HG02970 (cell line): Measurements from ENCODE around the gene QRICH2.
"Not testable (repeated sequence)": the region's sequence is repeated elsewhere in the genome, so short reads cannot be mapped to it uniquely, and the experiment has no call there.

Source experiments
- ATAC-seq: cut with Tn5 transposase; IDR thresholded peaks from one replicate; pipeline ENCODE4 v1.9.1; 2021; ENCODE audit warnings: mild to moderate bottlenecking, moderate library complexity, moderate number of reproducible peaks; ENCODE audit not compliant: unreplicated experiment, low FRiP score

The QRICH2 gene

DNA sequence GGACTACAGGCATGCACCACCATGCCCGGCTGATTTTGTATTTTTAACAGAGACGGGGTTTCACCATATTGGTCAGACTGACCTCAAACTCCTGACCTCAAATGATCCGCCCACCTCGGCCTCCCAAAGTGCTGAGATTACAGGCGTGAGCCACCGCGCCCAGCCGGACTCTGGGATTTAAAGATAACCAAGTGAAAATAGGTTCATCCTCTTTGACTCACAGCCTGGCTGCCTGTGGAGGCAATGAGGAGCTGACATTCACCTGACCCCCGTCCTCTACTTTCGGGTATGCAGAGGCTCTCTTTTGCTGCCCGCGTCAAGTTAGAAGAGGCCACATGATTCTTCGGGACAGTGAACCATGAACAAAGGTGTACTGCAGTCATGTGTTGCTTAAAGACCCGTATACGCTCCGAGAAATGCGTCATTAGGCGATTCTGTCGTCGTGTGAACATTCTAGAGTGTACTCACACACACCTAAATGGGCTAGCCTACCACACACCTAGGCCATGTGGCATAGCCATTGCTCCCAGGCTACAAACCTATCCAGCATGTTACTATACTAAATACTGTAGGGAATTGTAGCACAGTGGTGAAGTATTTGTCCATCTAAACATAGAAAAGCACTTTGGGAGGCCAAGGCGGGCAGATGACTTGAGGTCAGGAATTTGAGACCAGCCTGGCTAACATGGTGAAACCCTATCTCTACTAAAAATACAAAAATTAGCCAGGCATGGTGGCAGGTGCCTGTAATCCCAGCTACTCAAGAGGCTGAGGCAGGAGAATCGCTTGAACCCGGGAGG is 54.9 kb downstream of the QRICH2 start:
- ATAC-seq, result not testable (repeated sequence)

DNA sequence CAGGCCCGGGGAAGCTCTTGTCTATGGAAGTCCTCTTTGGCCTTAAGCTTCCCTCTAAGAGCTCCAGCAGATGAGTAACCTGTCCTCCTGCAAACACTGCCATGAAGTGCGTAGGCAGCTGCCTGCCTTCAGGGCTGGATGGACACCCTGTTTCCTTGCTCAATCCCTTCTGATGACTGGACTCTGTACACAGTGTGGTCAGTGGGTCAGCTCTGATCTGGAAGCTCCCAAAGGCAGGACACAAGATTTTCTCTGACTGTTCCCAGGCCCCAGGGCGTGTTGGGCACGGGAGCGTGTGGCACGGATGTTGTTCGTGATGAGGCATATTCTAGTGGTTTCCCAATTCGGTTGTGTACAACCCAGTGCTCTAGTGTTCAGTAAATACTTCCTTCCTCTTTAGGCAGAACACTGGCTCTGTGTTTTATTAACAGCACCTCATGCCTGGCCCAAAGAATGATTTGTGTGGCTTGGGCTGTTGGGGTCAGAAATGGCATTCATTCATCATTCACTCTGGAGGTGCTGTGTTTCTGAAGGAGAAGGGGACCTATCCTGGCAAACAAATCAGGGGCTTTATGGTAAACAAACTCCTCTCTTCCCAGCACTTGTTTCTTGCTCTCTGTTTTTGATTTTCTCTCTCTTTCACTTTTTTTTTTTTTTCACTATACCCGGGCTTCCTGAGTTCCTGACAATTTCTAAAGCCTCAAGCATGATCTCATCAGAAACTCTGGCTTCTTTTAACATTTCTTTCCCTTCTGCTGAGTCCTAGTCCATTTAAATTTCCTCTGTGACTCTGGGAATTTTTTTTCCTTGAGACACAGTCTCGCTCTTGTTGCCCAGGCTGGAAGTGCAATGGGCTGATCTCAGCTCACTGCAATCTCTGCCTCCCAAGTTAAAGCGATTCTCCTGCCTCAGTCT is 55.8 kb downstream of the QRICH2 start:
- no peak for ATAC-seq

DNA sequence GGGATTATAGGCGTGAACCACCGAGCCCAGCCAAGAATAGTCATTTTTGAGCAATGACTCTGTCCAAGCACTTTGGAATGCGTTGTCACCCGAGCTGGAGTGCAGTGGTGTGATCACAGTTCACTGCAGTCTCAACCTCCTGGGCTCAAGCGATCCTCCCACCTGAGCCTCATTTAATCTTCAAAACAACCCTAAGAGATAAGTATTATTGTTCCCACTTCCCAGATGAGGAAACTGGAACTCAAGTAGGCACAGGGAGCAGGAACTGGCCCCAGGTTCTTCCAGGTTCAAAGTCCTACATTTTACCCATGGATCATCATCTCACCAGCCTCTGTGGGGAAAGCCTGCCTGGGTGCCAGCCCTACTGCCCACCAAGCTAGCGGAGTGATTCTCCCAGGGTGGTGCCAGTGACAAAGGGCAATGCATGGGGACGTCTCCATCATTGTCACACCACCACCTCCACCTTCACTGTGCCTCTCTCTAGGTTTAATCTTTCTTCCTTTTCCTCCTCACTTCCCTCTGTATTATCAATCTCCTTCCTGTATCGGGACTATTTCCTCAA is 56.5 kb downstream of the QRICH2 start:
- no peak for ATAC-seq

DNA sequence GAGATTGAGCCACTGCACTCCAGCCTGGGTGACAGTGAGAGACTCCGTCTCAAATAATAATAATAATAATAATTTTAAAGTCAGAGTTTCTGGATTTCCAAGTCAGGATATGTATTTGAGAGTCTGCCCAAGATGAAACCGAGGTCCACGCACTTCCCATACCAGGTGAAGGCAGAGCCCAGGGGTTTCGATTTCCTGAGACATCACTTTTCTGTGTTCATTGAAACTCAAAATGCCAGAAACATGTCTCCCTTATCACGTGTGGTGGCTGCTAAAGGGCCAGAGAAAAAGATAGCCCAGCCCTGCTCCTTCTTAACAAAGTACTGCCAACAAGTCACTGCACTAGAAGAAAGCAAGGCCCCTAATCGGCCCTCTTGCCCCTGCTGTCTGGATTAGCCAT is 57.9 kb downstream of the QRICH2 start:
- ATAC-seq, result no peak

DNA sequence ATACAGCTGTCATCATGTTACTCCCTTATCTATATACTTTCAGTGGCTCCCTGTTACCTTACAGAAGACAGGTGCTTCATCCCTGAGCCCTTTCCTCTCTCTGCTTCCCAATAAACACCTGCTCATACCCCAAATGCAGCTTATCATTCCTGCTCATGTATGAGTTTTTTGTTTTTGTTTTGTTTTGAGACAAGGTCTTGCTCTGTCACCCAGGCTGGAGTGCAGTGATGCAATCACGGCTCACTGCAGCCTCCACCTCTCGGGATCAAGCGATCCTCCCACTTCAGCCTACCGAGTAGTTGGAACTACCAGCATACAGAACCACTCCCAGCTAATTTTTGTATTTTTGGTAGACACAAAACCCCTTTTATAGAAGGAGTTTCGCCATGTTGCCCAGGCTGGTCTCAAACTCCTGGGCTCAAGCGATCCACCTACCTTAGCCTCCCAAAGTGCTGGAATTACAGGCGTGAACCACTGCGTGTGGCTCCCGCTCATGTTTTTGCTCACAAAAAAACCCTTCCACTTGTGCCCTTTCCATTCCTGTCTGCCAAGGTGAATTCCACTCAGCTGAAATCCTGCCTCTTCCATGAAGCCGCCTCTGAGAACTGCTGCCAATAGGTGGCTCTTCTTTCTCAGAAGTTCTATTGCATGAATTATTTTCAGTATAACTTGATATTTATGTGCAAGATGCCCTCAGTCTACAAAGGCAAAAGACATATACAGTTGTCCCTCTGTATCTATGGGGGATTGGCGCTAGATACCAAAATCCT is 59.9 kb downstream of the QRICH2 start:
- no peak for ATAC-seq

DNA sequence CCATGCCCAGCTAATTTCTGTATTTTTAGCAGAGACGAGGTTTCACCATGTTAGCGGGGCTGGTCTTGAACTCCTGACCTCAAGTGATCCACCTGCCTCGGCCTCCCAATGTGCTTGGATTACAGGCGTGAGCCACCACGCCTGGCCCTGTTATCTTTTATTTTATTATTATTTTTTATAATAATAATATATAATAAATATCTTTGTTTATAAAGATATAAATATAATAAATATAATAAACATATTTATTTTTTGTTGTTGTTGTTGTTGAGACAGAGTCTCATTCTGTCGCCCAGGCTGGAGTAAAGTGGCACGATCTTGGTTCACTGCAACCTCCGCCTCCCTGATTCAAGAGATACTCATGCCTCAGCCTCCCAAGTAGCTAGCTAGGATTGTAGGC is 60.8 kb downstream of the QRICH2 start:
- no peak for ATAC-seq

DNA sequence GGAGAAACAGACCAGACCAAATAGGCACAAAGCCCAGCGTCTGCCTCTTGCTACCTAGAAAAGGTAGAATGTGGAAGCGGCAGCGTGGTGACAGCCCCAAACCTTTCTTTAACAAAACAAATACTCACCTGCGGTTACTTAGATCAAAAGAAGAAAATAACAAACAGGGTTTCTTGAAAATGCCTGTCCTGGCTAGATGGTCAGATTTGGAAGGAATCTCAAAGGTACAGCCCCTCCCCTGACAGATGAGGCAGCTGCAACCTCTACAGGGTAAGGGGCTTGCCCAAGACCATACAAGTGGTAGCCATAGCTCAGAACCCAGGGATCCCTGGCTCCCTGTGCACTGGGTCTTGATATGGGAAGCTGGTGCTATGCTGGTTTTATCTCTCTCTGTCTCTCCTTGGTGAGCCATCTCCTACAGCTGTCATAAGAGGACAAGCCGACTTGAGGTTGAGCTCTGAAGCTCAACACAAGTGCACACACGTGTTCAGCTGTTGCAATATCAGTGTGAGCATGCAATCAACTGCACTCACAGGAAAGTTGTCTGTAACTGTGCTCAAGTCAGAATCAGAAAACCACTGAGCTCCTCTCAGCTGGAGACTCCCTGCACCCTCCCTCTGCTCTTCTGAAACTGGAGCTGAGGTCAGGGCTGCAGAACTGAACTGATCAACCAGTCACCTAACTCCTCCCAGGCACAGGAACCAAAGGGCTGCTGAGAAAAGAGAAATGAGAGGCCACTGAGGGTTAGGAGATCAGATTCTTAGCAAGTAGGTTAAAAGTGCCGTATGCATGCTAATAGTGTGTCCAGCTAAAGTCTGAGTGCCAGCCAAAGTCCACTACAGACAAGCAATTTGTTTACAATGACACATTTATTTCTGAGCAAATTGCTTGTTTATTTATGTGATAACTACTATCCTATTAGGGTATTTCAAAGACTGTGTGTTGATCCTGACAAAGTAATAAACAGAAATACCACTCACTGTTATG is 61.7 kb downstream of the QRICH2 start:
- peak; percentile 83 for ATAC-seq

DNA sequence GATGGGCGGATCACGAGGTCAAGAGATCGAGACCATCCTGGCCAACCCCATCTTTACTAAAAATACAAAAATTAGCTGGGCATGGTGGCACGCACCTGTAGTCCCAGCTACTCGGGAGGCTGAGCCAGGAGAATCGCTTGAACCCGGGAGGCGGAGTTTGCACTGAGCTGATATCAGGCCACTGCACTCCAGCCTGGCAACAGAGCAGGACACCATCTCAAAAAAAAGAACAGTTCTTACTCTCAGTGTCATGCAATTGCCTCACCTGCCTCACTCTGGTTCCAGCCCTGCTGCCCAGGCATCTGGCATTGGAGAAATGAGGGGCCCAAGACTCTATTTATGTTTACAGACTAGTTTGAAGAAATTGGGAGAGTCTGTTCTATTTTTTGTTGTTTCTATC is 63.4 kb downstream of the QRICH2 start:
- not testable (repeated sequence) for ATAC-seq

DNA sequence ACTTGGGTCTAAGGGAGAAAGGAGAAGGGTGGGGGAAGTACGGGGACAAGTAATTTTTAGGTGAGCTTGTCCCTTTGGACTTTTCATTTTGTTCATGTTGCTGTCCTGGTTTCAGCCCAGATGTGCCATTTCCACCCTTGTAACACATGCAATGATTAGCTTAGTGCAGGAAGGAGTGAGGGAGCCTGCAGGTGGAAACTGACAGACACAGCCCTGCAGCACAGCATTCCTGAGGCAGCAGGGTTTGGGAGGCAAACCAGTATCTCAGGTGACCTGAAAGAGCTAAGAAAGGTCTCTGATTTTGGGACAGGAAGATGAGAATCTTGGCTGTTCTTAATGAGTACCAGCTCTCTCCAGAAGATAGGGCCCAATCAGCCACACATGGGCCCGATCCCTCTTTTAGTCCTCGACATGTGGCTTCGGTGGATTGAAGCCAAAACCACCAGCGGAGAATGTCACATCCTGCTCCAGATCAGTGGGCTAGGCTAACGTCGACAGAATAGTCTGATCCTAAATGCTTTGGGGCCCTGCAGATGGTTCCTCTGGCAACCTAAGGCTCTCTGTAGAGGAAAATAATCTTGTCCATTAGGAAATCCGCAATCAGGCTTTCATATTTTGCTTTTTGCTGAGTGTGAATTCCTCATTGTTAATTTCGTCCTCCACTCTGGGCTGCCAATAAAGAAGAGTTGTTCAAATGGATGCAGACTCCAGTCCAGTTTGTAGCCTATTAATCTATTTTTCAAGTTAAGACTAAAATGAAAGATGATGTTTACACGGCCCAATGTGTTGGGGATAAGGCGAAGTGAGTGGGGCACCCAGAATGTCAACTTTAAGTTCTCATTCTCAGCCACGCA is 64.0 kb downstream of the QRICH2 start:
- ATAC-seq, result no peak

DNA sequence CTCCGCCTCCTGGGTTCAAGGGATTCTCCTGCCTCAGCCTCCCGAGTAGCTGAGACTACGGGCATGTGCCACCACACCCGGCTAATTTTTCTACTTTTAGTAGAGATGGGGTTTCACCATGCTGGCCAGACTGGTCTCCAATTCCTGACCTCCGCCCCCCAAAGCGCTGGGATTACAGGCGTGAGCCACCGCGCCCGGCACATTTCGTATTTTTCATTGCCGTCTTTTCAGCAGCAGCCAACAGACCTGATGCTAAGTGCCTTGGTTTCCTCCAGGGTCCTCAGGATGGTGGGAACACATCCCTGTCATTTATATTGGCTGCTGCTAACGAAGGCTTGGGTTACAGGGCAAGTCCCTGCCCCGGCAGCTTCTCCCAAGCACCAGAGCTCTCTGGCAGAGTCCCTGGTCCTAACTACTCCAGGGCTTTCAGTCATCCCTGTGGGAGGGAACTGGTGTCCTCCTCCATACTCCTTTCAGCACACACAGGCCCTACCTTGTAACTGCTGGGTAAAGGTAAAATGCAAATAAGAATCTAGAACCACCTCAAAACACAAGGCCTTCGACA is 66.3 kb downstream of the QRICH2 start:
- no peak for ATAC-seq

DNA sequence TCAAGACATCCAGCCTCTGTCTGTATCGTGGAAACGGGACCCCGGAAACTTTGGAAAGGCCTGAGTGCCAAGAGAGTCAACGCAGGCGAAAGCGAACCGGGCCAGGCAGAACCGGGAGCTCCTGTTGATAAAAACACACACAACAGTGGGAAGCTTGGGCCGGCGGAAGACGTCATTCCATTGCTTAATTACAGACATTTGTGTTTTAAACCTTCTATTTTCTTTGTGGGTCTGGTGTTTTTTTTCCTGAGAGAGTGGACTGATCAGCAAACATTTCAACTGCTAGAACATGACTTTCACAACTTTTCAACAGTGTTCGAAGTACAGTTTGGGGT is 66.9 kb downstream of the QRICH2 start:
- ATAC-seq, result no peak

DNA sequence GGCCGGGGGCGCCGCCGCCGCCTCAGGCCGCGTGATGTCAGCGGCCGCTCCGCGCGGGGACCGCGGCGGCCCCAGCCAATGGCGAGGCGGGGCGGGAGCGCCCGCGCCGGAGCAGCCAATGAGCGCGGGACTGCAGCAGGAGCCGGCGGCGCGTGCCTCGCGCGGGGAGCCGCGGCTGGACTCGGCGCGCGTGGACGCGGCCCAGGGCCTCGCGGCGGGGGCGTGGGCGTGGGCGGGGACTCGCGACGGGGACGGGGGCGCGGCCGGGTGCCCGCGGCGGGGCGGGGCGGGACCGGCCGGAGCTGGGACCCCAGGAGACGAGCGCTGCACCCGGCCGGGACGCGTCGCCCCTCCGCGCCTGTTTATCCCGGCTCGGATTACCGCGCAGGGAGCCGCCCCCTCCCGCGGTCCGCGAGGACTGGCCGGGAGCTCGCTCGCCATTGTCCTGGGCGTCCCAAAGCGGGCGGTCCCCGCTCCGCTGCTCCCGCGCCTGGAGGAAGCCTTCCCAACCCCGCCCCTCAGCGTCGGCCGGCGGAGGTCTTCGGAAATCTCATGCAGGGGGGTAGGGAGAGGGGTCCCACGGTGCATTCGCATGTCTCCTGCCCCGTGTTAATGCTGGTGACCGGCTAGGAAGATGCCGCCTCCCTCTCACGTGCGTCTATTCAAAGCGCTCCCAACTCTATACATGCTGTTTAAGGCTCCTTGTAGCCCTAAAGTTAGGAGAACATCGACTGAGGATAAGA is 67.4 kb downstream of the QRICH2 start, which contains the start of gene RNF157:
TSS of gene RNF157 (minus strand) at position 33 of the 743 bp plus-strand sequence. CDS start 253 bp downstream, outside the sequence.
- ATAC-seq, result peak; percentile 68

DNA sequence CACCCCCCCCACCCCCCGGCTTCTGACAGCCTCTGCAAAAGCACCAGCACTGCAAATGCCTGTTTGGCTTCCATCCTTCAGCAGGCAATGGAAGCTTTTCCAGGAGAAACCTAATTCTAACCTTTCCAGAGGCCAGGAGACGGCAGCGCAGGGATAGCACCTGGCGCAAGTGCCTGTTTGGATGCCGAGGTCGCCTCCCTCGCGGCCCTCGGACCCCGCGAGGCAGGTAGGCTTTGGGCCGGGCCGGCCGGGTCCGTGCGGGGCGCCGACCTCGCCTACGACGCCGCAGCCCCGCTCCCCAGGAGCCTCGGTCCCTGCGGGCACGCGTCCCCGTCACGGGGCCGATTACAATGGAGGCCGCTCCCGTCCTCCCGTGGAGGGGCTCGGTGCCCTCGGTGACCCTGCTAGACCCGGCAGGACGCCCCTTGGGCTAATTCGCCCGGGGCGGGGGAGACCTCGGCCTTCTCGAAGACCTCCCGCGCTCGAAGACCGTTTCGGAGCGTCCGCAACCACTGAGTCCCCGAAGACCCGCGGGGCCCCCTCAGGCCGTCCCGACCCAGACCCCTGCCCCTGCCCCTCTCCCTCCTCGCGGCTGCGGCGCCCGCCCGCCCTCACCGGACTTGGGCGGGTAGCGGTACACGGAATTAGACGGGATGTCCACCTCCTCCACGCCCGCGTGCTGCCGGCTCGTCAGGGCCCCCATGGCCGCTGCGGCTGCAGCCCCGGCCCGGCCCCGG is 68.4 kb downstream of the QRICH2 start:
- ATAC-seq, result peak; percentile 22

DNA sequence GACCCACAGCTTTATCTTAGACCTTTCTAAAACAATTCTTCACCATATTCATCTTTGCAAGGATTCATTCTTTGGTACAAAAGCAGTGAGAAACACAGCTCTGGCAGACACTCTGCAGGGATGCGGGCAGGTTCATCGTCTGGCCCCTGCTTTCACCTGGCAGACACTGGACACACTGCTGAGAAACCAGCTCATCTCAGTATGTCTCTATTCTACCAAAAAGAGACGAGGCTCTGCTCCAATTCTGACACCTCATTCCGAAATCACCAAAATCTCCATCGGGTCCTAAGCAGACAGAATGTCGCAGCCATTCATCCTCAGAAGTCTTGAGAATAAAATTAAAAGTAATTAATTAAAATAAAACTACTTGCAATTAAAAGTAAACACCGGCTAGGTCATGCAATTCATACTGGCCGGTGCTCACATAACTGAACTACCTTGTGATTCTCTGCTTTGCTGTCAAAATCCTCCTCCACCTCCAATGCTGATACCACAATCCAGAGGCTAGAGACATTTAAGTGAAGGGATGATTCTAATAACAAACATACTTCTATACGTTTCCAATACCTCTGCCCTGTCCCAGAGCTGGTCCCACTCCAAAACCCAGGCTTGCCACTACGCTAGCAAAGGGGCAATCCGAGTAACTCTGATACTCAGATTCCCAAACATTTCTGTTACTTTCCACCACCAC is 69.1 kb downstream of the QRICH2 start:
- ATAC-seq, result no peak

DNA sequence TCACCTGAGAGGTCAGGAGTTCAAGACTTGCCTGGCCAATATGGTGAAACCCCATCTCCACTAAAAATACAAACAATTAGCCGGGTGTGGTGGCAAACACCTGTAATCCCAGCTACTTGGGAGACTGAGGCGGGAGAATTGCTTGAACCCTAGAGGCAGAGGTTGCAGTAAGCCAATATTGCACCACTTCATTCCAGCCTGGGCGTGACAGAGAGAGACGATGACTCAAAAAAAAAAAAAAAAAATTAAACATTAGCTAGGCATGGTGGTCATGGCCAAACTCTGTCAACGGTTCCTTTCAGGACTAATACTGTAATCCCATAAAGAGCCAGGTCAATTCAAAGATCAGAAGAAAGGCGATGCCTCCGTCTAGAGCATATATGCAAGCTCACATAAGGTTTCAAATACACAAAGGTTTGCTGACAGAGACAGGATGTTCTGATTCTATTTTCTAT is 70.2 kb downstream of the QRICH2 start:
- ATAC-seq, result no peak

DNA sequence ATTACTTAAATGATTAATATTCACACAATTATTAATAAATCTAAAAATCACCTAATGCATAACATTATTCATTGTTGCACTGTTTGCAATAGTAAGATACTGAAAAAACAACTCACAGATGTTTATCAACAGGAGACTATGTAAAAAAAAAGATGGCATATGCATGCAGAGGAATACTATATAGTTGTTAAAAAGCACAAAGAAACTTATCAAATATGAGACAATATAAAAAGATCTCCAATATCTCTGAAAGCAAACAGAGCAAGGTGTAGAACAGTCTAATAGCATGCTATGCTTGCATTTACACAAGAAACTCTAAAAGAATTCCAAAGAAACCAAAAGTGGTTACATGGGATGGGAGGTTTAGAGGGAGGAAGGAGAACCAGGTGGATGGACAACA is 71.5 kb downstream of the QRICH2 start:
- ATAC-seq, result no peak
